Stimulated activated CD8-positive, alpha-beta memory T cell treated with anti-CD3 and anti-CD28 coated beads, Interleukin-4, amount 100 ng/mL, for 1 hour (primary cell): ENCODE data around the gene RFX1.

ENCODE experiments used
- DNase-seq, 2 donors: peaks; one replicate each; pipeline ENCODE4 v3.0.0-alpha.2; 2020; ENCODE audit warnings: low read depth in 2 of 2, low spot score in 1 of 2

The RFX1 gene

GRCh38 chr19:13961826-13962698, 44.1 kb downstream of the RFX1 start:
- no peak for DNase-seq

DNA sequence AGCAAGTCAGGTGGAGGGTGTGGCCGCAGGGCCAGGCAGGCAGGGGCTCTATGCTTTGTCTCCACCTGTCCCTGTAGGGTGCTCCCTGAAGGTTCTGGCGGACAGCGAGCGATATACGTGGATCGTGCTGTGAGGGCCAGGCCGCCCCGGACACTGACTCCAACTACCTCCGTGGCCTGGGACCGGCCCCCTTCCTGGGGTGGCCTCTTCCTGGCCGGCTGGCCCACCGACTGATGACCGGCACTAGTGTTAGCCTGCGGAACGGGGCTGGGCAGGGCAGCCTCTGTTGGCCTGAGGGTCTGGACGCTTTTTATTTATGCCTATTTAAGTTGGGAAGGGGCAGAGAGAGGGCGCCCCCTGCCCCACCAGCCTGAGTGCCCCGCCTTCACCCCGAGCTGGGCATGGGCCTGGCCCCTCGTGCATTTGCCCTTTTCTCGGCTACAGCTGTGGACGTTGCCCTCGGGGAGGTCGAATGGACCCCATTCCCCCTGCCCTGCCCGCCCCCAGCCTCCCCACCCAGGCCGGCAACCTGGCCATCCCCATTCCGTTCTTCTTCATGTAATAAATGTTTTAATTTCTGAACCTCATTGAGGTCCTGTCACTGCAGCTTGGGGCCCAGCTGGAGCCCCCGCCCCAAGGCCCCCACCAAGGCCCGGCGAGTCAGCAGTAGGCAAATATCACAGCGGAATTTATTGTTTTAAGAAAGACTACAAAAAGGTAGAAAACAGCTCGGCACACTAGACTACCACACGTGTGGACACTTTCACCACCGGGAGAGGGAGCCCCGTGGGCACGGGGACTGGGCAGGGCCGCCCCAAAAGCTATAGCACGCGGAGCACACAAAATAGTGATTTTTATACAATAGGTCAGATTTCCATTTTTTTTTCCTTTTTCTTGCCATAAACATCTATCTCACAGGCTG, 45.0 kb downstream of the RFX1 start:
- no peak for DNase-seq

GRCh38 chr19:13959962-13960862, 45.9 kb downstream of the RFX1 start:
- no peak for DNase-seq

DNA sequence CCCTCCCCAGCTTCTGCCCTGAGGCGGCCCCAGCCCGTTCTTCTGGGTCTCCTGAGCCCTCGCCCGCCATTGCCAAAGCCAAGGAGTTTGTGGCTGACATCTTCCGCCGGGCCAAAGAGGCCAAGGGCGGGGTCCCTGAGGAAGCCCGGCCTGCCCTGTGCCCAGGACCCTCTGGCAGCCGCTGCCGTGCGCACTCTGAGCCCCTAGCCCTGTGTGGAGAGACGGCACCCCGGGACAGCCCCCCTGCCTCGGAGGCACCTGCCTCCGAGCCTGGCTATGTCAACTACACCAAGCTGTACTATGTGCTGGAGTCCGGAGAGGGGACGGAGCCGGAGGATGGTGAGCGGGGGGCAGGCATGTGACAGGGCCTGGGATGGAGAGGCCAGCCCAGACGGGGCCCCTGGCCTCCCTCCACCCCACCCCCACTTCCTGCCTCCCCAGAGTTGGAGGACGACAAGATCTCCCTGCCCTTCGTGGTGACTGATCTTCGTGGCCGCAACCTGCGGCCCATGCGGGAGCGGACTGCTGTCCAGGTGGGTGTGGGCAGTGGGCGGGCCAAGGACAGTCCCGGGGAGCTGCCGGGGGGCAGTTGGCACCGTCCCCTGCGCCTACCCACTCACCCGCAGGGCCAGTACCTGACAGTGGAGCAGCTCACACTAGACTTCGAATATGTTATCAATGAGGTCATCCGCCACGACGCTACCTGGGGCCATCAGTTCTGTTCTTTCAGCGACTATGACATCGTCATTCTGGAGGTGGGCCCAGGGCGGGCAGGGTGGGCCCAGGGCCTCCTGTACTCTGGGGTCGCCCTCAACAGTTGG, 46.8 kb downstream of the RFX1 start:
- DNase-seq, result no peak

GRCh38 chr19:13958043-13958442, 48.1 kb downstream of the RFX1 start:
- DNase-seq, result no peak

DNA sequence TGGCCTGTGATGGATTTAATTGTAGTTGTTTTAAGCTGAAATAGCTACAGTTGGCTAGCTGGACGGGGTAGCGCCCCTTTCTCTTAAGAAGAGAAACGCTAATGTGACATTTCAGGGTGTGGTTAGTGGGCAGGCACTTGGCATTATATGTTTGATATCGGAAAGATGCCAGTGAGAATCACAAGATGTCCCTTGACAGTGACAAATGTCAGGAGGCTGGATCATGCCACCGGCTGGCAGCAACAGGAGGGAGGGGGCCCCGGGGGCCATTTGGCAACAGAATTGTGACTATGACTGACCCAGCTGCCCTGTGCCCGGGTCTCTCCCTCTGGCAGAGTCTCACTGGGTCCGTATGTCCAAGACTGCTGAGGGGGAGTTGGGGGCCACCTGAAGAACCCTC, 49.1 kb downstream of the RFX1 start:
- DNase-seq, result no peak

DNA sequence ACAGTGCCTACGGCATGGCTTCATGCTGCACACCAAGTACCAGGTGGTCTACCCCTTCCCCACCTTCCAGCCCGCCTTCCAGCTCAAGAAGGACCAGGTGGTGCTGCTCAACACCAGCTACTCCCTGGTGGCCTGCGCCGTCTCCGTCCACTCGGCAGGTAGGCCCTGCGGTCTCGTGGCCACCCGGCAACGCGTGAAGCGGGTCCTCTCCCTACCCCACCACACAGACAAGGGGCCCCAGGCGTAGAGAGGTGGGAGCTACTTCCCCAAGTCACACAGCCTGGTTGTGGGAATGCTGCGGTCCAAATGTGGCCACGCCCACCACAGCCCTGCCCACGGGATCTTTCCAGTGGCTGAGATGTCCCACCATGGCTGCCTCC, 49.8 kb downstream of the RFX1 start:
- no peak for DNase-seq

DNA sequence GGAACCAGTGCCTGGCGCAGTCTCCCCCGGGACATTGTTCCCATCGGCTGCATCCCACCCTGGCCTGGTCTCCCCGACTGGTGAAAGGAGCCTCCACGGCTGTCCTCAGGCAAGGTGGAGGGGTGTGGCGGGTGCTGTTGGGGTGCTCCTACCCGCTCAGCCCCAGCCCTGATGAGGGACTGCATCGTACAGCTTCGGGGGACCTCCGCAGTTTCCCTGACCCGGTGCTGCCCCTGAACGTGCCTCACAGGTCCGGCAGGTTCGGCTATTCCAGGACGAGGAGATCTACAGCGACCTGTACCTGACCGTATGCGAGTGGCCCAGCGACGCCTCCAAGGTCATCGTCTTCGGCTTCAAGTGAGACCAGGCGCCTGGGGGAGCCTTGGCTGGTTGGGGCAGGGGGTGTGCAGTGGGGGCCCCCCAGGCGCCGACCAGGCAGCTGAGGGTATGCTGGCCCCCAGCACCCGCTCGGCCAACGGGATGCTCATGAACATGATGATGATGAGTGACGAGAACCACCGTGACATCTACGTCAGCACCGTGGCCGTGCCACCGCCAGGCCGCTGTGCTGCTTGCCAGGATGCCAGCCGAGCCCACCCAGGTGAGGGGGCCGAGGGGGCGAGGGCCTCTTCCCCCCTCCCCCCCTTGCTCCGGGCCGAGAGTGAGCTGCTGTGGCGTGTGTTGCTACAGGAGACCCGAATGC, 50.3 kb downstream of the RFX1 start:
- DNase-seq, result no peak

GRCh38 chr19:13954185-13954584, 51.9 kb downstream of the RFX1 start:
- DNase-seq, result no peak

- DNase-seq, result no peak
These were observed 53.1 kb downstream of the RFX1 start for GRCh38 chr19:13952931-13953531.

DNA sequence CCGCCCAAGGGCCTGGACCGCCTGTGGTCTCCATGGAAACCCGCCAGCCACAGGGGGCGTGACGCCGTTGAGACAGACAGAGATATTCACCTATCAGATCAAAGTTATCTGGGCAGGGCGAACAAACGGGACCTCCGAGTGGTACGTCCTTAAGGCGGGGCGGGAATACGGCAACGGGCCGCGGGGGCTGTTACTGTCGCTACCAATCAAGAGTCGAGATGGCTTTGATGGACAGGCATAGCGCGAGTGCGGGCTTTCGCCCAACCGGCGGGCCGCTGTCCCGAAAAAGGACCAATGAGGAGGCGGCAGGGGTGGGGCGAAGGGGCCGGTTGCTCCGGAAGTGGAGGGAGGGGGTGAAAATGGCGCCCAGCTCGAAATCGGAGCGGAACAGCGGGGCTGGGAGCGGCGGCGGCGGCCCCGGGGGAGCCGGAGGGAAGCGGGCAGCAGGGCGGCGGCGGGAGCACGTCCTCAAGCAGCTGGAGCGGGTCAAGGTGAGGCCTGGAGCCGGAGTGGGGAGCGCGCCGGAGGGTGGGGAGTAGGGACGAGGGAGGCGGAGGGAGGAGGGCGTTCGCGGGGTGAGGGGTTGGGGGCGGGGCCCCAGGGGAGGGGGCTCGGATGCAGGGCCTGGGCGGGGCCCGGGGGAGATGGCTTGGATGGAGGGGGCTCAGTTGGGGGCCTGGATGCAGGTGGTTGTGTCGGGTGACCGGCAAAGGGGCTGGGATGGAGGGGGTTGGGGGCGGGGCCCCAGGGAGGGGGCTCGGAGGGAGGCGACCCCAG, 53.8 kb downstream of the RFX1 start, which contains the start of gene DCAF15:
DCAF15 (plus strand) TSS at position 356 of the 777 bp plus-strand sequence; CDS start at position 360, 4 bp downstream.
- DNase-seq, result peak; percentile 94 to 99

DNA sequence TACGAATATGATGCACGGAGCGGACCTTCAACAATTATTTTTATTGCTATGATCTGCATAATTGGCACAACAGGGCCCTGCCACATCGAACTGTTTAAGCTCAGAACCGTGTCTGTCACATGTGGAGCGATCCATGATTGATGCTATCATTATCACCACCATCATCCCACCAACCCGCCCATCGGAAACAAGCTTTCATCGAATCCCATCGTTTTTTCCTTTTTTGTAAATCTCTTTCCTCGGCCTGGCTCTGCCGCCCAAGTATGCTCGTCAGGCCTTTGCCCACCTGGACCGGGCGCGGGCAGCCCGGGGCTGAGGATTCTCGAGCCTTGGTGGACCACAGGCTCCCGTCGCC, 54.3 kb downstream of the RFX1 start:
- DNase-seq, result no peak

DNA sequence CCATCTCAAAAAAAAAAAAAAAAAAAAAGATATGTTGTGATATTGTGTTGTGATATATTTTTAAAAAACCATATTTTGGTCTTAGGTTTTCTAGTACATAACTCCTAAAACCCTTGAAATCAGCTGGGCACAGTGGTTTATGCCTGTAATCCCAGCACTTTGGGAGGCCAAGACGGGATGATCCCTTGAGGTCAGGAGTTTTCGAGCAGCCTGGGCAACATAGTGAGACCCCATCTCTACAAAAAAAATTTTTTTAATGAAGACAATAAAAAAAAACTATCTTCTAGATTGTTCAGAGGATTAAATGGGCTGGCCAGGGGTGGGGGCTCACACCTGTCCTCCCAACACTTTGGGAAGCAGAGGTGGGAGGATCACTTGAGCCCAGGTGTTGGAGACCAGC, 55.1 kb downstream of the RFX1 start:
- DNase-seq, result no peak

DNA sequence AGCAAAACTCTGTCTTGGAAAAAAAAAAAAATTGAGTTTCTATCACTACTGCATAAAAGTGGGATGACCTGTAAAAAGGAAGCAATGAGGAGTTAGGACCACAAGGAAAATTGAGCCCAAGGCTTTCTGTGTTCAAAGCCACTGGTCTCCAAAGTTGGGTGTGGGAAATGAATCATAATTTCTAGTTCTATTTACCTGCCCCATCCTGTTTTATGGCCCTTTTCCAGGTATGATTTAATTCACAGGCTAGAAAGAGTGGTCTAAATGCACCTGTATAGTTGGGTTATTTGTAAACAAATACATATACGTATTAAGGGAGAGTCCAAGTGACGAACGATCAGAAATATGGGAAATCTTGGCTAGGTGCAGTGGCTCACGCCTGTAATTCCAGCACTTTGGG, 59.7 kb downstream of the RFX1 start:
- no peak for DNase-seq

DNA sequence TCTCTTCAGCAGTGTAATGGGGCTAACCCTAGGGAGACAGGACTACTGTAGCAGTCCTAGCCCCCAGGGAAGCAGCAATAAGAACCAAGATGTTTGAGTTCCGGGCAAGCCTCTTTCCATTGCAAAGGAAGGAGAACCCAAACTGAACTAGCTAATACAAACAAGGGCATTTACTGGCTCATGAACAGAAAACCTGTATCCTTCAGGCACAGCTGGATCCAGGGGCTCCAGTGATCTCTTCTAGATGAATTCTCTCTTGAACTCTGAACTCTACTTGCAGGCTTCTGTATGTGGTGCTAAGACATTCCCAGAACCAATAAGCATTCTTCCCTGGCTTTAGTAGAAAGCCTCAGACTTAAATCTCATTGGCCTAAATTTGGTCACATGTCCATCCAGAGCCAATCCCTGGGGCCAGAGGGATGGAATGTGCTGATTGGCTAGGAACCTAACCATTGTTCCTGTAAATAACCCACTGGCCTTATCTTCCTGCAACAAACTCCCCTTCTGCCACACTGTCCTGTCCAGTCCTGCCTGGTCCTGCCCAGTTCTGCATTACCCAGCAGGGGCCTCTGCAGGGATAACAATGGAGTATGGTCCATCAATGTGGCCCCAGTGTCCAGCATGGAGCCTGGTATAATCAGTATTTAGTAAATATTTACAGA, 64.0 kb downstream of the RFX1 start:
- DNase-seq, result no peak

- no peak for DNase-seq
These were observed 67.6 kb downstream of the RFX1 start, which contains the start of gene PODNL1 for GRCh38 chr19:13938301-13939064. Gene PODNL1 (minus strand): TSS chr19:13938417. CDS start chr19:13938181, 236 bp downstream.
